HepG2 (cell line): Measurements from ENCODE around the gene NLRC5. TPM values are rescaled to one million over a fixed set of nuclear protein-coding genes. Genes with fewer than 3 reads are reported as not detected.

Source experiments
- ATAC-seq: fragments of 200-7000 bp; cut with Tn5 transposase; 3 replicates; pipeline ENCODE4 v1.9.1; 2020; ENCODE audit warnings: mild to moderate bottlenecking, moderate library complexity
- BruUV-seq: library from RNA; stranded (reverse); fragments of 400-500 nt; replicated peaks from 2 replicates; lab custom pipeline; 2021; lab: Mats Ljungman, UMichigan
- CTCF ChIA-PET: fragments of 300-600 bp; formaldehyde crosslinking; extraction: SDS; loops from one replicate; lab custom pipeline; 2021; ENCODE audit warnings: low total read pairs, inconsistent platforms, low intra/inter-chr PET ratio; lab: Yijun Ruan, JAX
- POLR2A ChIA-PET: fragments of 350-600 bp; sonication (Branson Sonifier 250); formaldehyde crosslinking; loops from one replicate; lab custom pipeline; 2020; ENCODE audit warnings: antibody characterized with exemption, inconsistent platforms; lab: Yijun Ruan, JAX
- DNase-seq: peaks from one replicate; pipeline ENCODE4 v3.0.0-alpha.2; 2015; ENCODE audit warnings: low spot score
- FAIRE-seq: peaks from 3 replicates; lab custom pipeline; 2011; peaks lifted over from hg19 to GRCh38; lab: Jason Lieb, UNC
- H2AFZ ChIP-seq: one replicate; pipeline ENCODE4 v1.6.1; 2011; ENCODE audit warnings: low read length, inconsistent platforms
- H3K27ac ChIP-seq: fragments of 300-600 bp; 3 replicates; pipeline ENCODE4 v1.8.0; 2011; ENCODE audit warnings: mixed run types, mild to moderate bottlenecking, mixed read lengths, low read length, inconsistent platforms; ENCODE audit not compliant: insufficient read depth; ENCODE audit errors: extremely low read length
- H3K27me3 ChIP-seq, 2 experiments: fragments of 200-600 bp in 1 of 2; 2 replicates in 1 of 2; 3 replicates in 1 of 2; pipeline versions ENCODE4 v1.6.0 to v1.8.0; 2011; ENCODE audit warnings: low read length in 2 of 2, mild to moderate bottlenecking in 2 of 2, moderate library complexity in 2 of 2, inconsistent platforms in 1 of 2; ENCODE audit not compliant: insufficient read depth in 2 of 2, control insufficient read depth in 1 of 2
- H3K36me3 ChIP-seq, 2 experiments: fragments of 200-600 bp in 1 of 2; replicated peaks in 1 of 2; 2 replicates in 1 of 2; 3 replicates in 1 of 2; pipeline versions ENCODE4 v1.5.1 to v1.8.0; 2011; ENCODE audit warnings: low read length in 2 of 2, inconsistent platforms in 1 of 2; ENCODE audit not compliant: insufficient read depth in 2 of 2, control insufficient read depth in 1 of 2
- H3K4me1 ChIP-seq: 2 replicates; pipeline ENCODE4 v1.5.1; 2012; ENCODE audit warnings: low read length, inconsistent platforms; ENCODE audit not compliant: insufficient read depth
- H3K4me2 ChIP-seq: 2 replicates; pipeline ENCODE4 v1.6.0; 2011; ENCODE audit warnings: low read depth, low read length, inconsistent platforms
- H3K4me3 ChIP-seq, 3 experiments: fragments of 200-600 bp in 1 of 3; sonication (generic), shearing (Covaris generic) in 1 of 3; replicated peaks in 1 of 3; 2 replicates each; pipeline ENCODE4 v1.5.1; 2011 to 2016; ENCODE audit warnings: low read length in 3 of 3, inconsistent platforms in 2 of 3, low read depth in 2 of 3, mild to moderate bottlenecking in 2 of 3, control low read depth in 1 of 3, mixed read lengths in 1 of 3; ENCODE audit not compliant: insufficient read depth in 1 of 3
- H3K79me2 ChIP-seq: one replicate; pipeline ENCODE4 v1.6.1; 2011; ENCODE audit warnings: low read length, inconsistent platforms; ENCODE audit not compliant: insufficient read depth
- H3K9ac ChIP-seq: 2 replicates; pipeline ENCODE4 v1.6.0; 2011; ENCODE audit warnings: mild to moderate bottlenecking, low read depth, low read length, inconsistent platforms; ENCODE audit not compliant: insufficient read depth
- H3K9me3 ChIP-seq: 2 replicates; pipeline ENCODE4 v1.5.1; 2012; ENCODE audit warnings: mild to moderate bottlenecking, low read length
- H4K20me1 ChIP-seq: 2 replicates; pipeline ENCODE4 v1.6.0; 2011; ENCODE audit warnings: inconsistent platforms, mild to moderate bottlenecking, low read length, moderate library complexity; ENCODE audit not compliant: insufficient read depth
- HNRNPLL ChIP-seq: fragments of 200-400 bp; formaldehyde crosslinking; IDR thresholded peaks from 2 replicates; pipeline ENCODE4 v1.6.1; 2017; ENCODE audit warnings: mild to moderate bottlenecking, low read depth, low read length; ENCODE audit not compliant: poor library complexity, severe bottlenecking
- KDM1A ChIP-seq: IDR thresholded peaks from 2 replicates; pipeline ENCODE4 v1.6.1; 2016; ENCODE audit warnings: missing compliant biosample characterization
- ZMYM3 ChIP-seq: sonication (generic); formaldehyde crosslinking; IDR thresholded peaks from 2 replicates; pipeline ENCODE4 v1.5.1; 2020; ENCODE audit warnings: mild to moderate bottlenecking, missing genetic modification reagents
- ZNF263 ChIP-seq: sonication (generic); formaldehyde crosslinking; IDR thresholded peaks from 2 replicates; pipeline ENCODE4 v1.4.0; 2020; ENCODE audit warnings: missing genetic modification reagents
- ZNF629 ChIP-seq: sonication (generic); formaldehyde crosslinking; conservative IDR thresholded peaks from 2 replicates; pipeline ENCODE4 v1.5.0; 2020; ENCODE audit warnings: missing genetic modification reagents
- ZNF788 ChIP-seq: sonication (generic); formaldehyde crosslinking; IDR thresholded peaks from 2 replicates; pipeline ENCODE4 v1.5.0; 2020; ENCODE audit warnings: mild to moderate bottlenecking, missing genetic modification reagents, borderline replicate concordance
- WGBS: methylation state at CpG from one replicate; pipeline ENCODE4 v1.1.6; 2017; ENCODE audit warnings: low lambda C conversion rate; 5-methylcytosine and 5-hydroxymethylcytosine counted together
- in situ Hi-C: cut with HindIII; loops from 2 replicates; pipeline ENCODE4 v1.10.0; 2017; ENCODE audit warnings: low pct_unique_long_range_greater_than_20kb; ENCODE audit not compliant: extremely low pct_ligation_motif_present
- intact Hi-C: fragments of 100-400 bp; cut with micrococcal nuclease; formaldehyde crosslinking; loops from one replicate; pipeline ENCODE4 v1.10.0; 2022; ENCODE audit not compliant: unreplicated experiment
- polyA plus RNA-seq, 8 experiments: library from polyadenylated mRNA; depleted of rRNA in 3 of 8; stranded (reverse) in 7 of 8; unstranded in 1 of 8; fragments of >200 nt; fragmentation: Illumina TruSeq in 4 of 8; extraction: Trizol in 4 of 8; gene quantifications; 2 replicates each; pipeline versions ENCODE4 v1.2.1 to v1.2.3, GENCODE V29; 2011 to 2016; ENCODE audit warnings: low read depth in 4 of 8, missing spikeins in 1 of 8, mixed read lengths in 1 of 8; ENCODE audit not compliant: insufficient read depth in 1 of 8
- total RNA-seq, 5 experiments: library from RNA; depleted of rRNA; stranded (reverse); fragments of >200 nt; fragmentation: Illumina TruSeq; extraction: Trizol; gene quantifications; 2 replicates each; pipeline ENCODE4 v1.2.3, GENCODE V29; 2016; ENCODE audit warnings: low read depth in 1 of 5
- TF ChIP-seq, protein P1 (sequence below): IDR thresholded peaks from 2 replicates; pipeline ENCODE4 v1.6.1; 2018; ENCODE audit warnings: missing genetic modification reagents
- TF ChIP-seq, protein P2 (sequence below): sonication (generic); formaldehyde crosslinking; IDR thresholded peaks from 2 replicates; pipeline ENCODE4 v1.4.0; 2020; ENCODE audit warnings: missing genetic modification reagents

The NLRC5 gene
- total and polyA plus RNA-seq, 2 of the 13 experiments (the other 11 are each of a cell fraction or from before 2014, with no cell fraction given): 6.3 to 12.7 TPM

DNA sequence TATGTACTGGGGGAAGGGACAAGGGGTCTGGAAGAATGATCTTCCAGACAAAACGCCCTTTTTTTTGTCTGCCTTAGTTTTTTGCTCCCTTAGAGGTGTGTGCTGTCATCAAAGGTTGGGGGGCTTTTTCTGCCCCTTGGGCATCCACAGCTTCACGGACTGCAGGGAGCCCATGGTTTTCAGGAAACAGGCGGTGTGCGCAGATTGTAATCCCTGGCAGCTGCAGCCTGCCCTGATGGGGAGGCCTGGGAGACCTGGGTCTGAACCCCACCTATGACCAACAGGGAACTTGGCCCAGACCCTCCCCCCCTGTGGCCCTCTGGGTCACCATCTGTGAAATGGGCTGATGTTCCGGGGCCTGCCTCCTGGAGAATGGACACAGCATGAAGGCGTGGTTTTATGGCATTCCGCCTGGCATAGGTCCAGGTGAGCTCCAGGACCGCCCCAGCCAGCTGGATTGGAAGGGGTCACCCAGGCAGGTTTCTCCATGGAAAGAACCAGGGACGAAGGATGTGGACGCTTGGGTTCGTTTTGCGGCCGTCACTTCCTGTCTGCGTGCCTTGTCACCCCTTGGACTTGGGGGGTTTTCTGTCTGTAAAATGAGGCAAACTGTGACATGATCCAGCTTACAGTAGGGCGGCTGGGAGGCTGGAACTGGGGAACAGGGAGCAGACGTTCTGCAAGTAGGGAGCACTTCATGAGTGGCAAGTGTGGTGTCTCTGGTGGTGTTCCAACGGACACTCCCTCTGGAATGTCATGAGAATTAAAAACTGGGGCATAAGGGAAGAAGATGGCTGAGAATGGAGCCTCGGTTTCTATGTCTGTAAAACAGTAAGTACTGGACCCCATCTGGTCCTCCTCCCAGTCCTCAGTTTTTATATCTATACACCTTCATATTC lies 104.6 kb downstream of the NLRC5 start:
- no peak overlapping the region for H2AFZ ChIP-seq
- ATAC-seq (no peak), FAIRE-seq (no peak), DNase-seq (no peak)
- H3K27ac ChIP-seq: no peak overlapping the region
- intact Hi-C loops (loop anchor here (2.0 kb wide), 1 partner anchor 75 kb away; no protein-coding TSS in a partner anchor), in situ Hi-C loops (loop anchor here (5.0 kb wide), 1 partner anchor 73 kb away; no protein-coding TSS in a partner anchor)
- peaks cover 23% of the 10 kb centered on the region for H3K4me1 ChIP-seq
- H3K9ac ChIP-seq: no peak overlapping the region
- TF ChIP-seq, protein P1, sequence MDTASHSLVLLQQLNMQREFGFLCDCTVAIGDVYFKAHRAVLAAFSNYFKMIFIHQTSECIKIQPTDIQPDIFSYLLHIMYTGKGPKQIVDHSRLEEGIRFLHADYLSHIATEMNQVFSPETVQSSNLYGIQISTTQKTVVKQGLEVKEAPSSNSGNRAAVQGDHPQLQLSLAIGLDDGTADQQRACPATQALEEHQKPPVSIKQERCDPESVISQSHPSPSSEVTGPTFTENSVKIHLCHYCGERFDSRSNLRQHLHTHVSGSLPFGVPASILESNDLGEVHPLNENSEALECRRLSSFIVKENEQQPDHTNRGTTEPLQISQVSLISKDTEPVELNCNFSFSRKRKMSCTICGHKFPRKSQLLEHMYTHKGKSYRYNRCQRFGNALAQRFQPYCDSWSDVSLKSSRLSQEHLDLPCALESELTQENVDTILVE: no peak
- TF ChIP-seq, protein P2, sequence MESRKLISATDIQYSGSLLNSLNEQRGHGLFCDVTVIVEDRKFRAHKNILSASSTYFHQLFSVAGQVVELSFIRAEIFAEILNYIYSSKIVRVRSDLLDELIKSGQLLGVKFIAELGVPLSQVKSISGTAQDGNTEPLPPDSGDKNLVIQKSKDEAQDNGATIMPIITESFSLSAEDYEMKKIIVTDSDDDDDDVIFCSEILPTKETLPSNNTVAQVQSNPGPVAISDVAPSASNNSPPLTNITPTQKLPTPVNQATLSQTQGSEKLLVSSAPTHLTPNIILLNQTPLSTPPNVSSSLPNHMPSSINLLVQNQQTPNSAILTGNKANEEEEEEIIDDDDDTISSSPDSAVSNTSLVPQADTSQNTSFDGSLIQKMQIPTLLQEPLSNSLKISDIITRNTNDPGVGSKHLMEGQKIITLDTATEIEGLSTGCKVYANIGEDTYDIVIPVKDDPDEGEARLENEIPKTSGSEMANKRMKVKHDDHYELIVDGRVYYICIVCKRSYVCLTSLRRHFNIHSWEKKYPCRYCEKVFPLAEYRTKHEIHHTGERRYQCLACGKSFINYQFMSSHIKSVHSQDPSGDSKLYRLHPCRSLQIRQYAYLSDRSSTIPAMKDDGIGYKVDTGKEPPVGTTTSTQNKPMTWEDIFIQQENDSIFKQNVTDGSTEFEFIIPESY (CRISPR knock-in tag): peak; percentile 76
- TF ChIP-seq KDM1A (CRISPR knock-in tag): 0 out of 2 replicates have a peak, but pooled peaks have one; percentile 43
- peak; percentile 56; the same call in 1 of the 2 replicates for TF ChIP-seq ZMYM3 (CRISPR knock-in tag)
- TF ChIP-seq ZNF263 (CRISPR knock-in tag): peak; percentile 56; the same call in 1 of the 2 replicates
- 0 out of 2 replicates have a peak, but pooled peaks have one; percentile 32 for TF ChIP-seq ZNF788 (CRISPR knock-in tag)
- TF ChIP-seq HNRNPLL: no peak
- TF ChIP-seq ZNF629 (CRISPR knock-in tag): peak; percentile 91
- H3K79me2 ChIP-seq: no peaks in the 10 kb centered on the region
- BruUV-seq: TSS peak; percentile 54
- 85% methylated on average over 18 of the region's 18 CpGs for WGBS
- no peaks in the 10 kb centered on the region for H3K9me3 ChIP-seq
- POLR2A ChIA-PET: interaction anchor here (2.0 to 3.3 kb wide), 2 partner anchors 92 to 161 kb away, joined by 5 to 20 read pairs; partner anchors contain the start of genes PSME3IP1 and RSPRY1
- H3K27me3 ChIP-seq: peaks cover 0 to 22% of the 10 kb centered on the region in 2 experiments; a peak in 3 of 5 replicates
- CTCF ChIA-PET: no interaction called here
- peak overlapping the region; percentile 77 for H3K4me2 ChIP-seq
- peak overlapping the region in 1 of 3 experiments; percentile 83; a peak in 3 of 6 replicates for H3K4me3 ChIP-seq
- no peaks in the 10 kb centered on the region for H3K36me3 ChIP-seq
- H4K20me1 ChIP-seq: no peaks in the 10 kb centered on the region
